OCI-LY3 (cell line): ENCODE measurements around the gene ADGRL1.

Experiments
- CTCF ChIP-seq: fragments of 200-600, 300-600 bp; sonication (generic); IDR thresholded peaks from 2 replicates; pipeline ENCODE4 v1.5.1; 2014; ENCODE audit warnings: antibody characterized with exemption, low read length, low read depth
- EZH2phosphoT487 ChIP-seq: fragments of 200-600 bp; shearing (Covaris generic); IDR thresholded peaks from 2 replicates; pipeline ENCODE4 v1.6.1; 2018; ENCODE audit warnings: antibody characterized with exemption, mixed run types, low read depth

- TF ChIP-seq CTCF: no peak
- TF ChIP-seq EZH2phosphoT487: no peak
Observed at GRCh38 chr19:14135355-14135754, 70.6 kb downstream of the ADGRL1 start.
